ENCODE results near the gene AFAP1. TPM values are rescaled to one million over a fixed set of nuclear protein-coding genes. Genes with fewer than 3 reads are reported as not detected.

Gene AFAP1
- total RNA-seq, 1 experiment from 2014 or later = 22.5 TPM

GRCh38 chr4:7760228-7760627 lies 179.4 kb downstream of the AFAP1 start:
- ChIA-PET POLR2A (no interaction called here), CTCF (no interaction called here)
- TF ChIP-seq CTCF (IDR thresholded peaks at IDR 0.05; ENCODE audit: unreplicated experiment) = no peak
- BruUV-seq (replicated peaks) = no TSS peak
- H3K27me3 Mint-ChIP-seq (ENCODE audit: insufficient read depth, unreplicated experiment) = no peaks in the 10 kb centered on the region
- no peak overlapping the region for H3K4me3 Mint-ChIP-seq (ENCODE audit: unreplicated experiment)
- intact Hi-C loops (cut with micrococcal nuclease) = no loop called here
- H3K9me3 Mint-ChIP-seq (ENCODE audit: unreplicated experiment) = no peaks in the 10 kb centered on the region
- peaks cover 19% of the 10 kb centered on the region for H3K36me3 Mint-ChIP-seq (ENCODE audit: insufficient read depth, unreplicated experiment)
- H3K4me1 Mint-ChIP-seq (ENCODE audit: insufficient read depth, unreplicated experiment) = no peaks in the 10 kb centered on the region
- DNase-seq (ENCODE audit: unreplicated experiment) = no peak
- no peak overlapping the region for H3K27ac Mint-ChIP-seq (ENCODE audit: low read depth, unreplicated experiment)

DNA sequence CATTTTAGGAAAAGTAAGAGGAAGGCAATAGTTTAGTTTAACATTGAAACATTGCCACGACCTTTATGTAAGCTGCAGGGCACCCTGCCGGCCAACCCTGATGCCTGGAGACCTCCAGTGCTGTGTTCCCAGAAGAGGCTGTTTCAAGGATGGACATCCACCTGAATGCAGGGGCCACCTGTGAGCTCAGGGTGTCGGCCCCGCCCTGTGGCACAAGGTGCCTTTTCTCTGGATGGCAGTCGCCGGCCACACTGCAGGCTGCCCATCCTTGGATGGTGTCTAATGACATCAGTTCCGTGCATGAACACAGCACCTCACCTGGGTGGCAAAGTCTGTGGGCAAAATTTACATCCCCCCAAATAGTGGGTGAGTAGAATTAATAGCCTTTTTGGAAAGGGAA lies 180.0 kb downstream of the AFAP1 start:
- ChIA-PET CTCF (no interaction called here), POLR2A (no interaction called here)
- no peak for TF ChIP-seq CTCF (IDR thresholded peaks at IDR 0.05; ENCODE audit: unreplicated experiment)
- H3K4me1 Mint-ChIP-seq (ENCODE audit: insufficient read depth, unreplicated experiment) = no peaks in the 10 kb centered on the region
- no peaks in the 10 kb centered on the region for H3K27me3 Mint-ChIP-seq (ENCODE audit: insufficient read depth, unreplicated experiment)
- BruUV-seq (replicated peaks) = no TSS peak
- no peak overlapping the region for H3K4me3 Mint-ChIP-seq (ENCODE audit: unreplicated experiment)
- H3K9me3 Mint-ChIP-seq (ENCODE audit: unreplicated experiment) = no peaks in the 10 kb centered on the region
- no peak overlapping the region for H3K27ac Mint-ChIP-seq (ENCODE audit: low read depth, unreplicated experiment)
- no peak for DNase-seq (ENCODE audit: unreplicated experiment)
- intact Hi-C loops (cut with micrococcal nuclease) = no loop called here
- H3K36me3 Mint-ChIP-seq (ENCODE audit: insufficient read depth, unreplicated experiment) = peaks cover 14% of the 10 kb centered on the region

DNA sequence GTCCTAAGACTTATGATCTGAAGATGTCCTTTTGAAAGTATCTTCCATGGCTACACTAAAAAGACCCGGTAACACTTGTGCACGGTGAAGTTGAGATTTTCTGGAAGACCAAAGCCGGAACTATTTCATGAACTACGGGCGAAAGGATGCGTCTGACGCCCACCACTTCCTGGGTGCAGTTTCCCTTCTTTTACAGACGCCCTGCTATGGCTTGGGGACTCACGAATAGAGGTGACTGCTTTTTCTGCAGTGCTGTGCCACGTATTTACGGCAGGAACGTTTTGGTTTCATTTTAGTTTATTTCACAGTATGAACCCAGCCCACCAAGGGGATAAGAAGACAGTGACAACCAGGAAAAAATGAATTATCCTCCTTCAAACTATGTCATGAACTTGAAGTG lies 180.4 kb downstream of the AFAP1 start:
- TSS peak; percentile 13 for BruUV-seq (replicated peaks)
- peaks cover 9% of the 10 kb centered on the region for H3K36me3 Mint-ChIP-seq (ENCODE audit: insufficient read depth, unreplicated experiment)
- no peaks in the 10 kb centered on the region for H3K4me1 Mint-ChIP-seq (ENCODE audit: insufficient read depth, unreplicated experiment)
- intact Hi-C loops (cut with micrococcal nuclease) = no loop called here
- no peak overlapping the region for H3K4me3 Mint-ChIP-seq (ENCODE audit: unreplicated experiment)
- POLR2A ChIA-PET = no interaction called here
- H3K27me3 Mint-ChIP-seq (ENCODE audit: insufficient read depth, unreplicated experiment) = no peaks in the 10 kb centered on the region
- no peak overlapping the region for H3K27ac Mint-ChIP-seq (ENCODE audit: low read depth, unreplicated experiment)
- TF ChIP-seq CTCF (IDR thresholded peaks at IDR 0.05; ENCODE audit: unreplicated experiment) = no peak
- no peak for DNase-seq (ENCODE audit: unreplicated experiment)
- CTCF ChIA-PET = interaction anchor here (0.8 to 1.2 kb wide), 2 partner anchors 39 to 169 kb away, joined by 3 read pairs; no protein-coding TSS in a partner anchor
- H3K9me3 Mint-ChIP-seq (ENCODE audit: unreplicated experiment) = no peaks in the 10 kb centered on the region

- intact Hi-C loops (cut with micrococcal nuclease) = no loop called here
- H3K9me3 Mint-ChIP-seq (ENCODE audit: unreplicated experiment) = no peaks in the 10 kb centered on the region
- H3K4me1 Mint-ChIP-seq (ENCODE audit: insufficient read depth, unreplicated experiment) = peaks cover 4% of the 10 kb centered on the region
- POLR2A ChIA-PET = no interaction called here
- BruUV-seq (replicated peaks) = no TSS peak
- H3K36me3 Mint-ChIP-seq (ENCODE audit: insufficient read depth, unreplicated experiment) = peaks cover 3% of the 10 kb centered on the region
- DNase-seq (ENCODE audit: unreplicated experiment) = no peak
- no peak overlapping the region for H3K27ac Mint-ChIP-seq (ENCODE audit: low read depth, unreplicated experiment)
- no peak overlapping the region for H3K4me3 Mint-ChIP-seq (ENCODE audit: unreplicated experiment)
- CTCF ChIA-PET = interaction anchor here (0.8 to 1.2 kb wide), 2 partner anchors 39 to 168 kb away, joined by 3 read pairs; no protein-coding TSS in a partner anchor
- H3K27me3 Mint-ChIP-seq (ENCODE audit: insufficient read depth, unreplicated experiment) = no peaks in the 10 kb centered on the region
- TF ChIP-seq CTCF (IDR thresholded peaks at IDR 0.05; ENCODE audit: unreplicated experiment) = no peak
Measured at GRCh38 chr4:7758476-7758875, 181.2 kb downstream of the AFAP1 start.

Measured in MCF 10A (cell line).